Central memory CD4-positive, alpha-beta T cell (primary cell): ENCODE measurements around the gene MGAT2.
"Not testable (repeated sequence)": the region's sequence is repeated elsewhere in the genome, so short reads cannot be mapped to it uniquely, and the experiment has no call there.

Source experiments
- DNase-seq: peaks from one replicate; pipeline ENCODE4 v3.0.0; 2022
- total RNA-seq, 3 experiments: gene quantifications; one replicate each; lab custom pipeline; 2026; lab: John Stamatoyannopoulos, UW

The MGAT2 gene
- total RNA-seq = 96.1 to 122 (median 117) reads per million in 3 experiments

GRCh38 chr14:49620182-49621113 is at the start of gene MGAT2, which contains the start of gene RPL36AL:
MGAT2 (plus strand) TSS chr14:49620799; CDS start chr14:49621269, 470 bp downstream.
RPL36AL (minus strand) TSS chr14:49620626; CDS start chr14:49619104, 1,522 bp downstream.
- peak; percentile 96 for DNase-seq

GRCh38 chr14:49574038-49574437 is 46.6 kb upstream of the MGAT2 start:
- no peak for DNase-seq

GRCh38 chr14:49578141-49578540 is 42.5 kb upstream of the MGAT2 start:
- DNase-seq = no peak

GRCh38 chr14:49579841-49580240 is 40.8 kb upstream of the MGAT2 start:
- DNase-seq = no peak

- no peak for DNase-seq
Observed at GRCh38 chr14:49581209-49582112, 39.1 kb upstream of the MGAT2 start.

GRCh38 chr14:49582113-49582977 is 38.3 kb upstream of the MGAT2 start:
- no peak for DNase-seq

- DNase-seq = no peak
Observed at GRCh38 chr14:49583629-49584028, 37.0 kb upstream of the MGAT2 start.

GRCh38 chr14:49584058-49584457 is 36.5 kb upstream of the MGAT2 start:
- no peak for DNase-seq

- not testable (repeated sequence) for DNase-seq
Observed at GRCh38 chr14:49584981-49585640, 35.5 kb upstream of the MGAT2 start.

- peak; percentile 99 for DNase-seq
Observed at GRCh38 chr14:49585803-49586672, 34.6 kb upstream of the MGAT2 start, which contains the start of gene RPS29. RPS29 (minus strand) TSS chr14:49586380; CDS start chr14:49586346, 34 bp downstream.

GRCh38 chr14:49586673-49587460 is 33.7 kb upstream of the MGAT2 start:
- DNase-seq = peak; percentile 78

- no peak for DNase-seq
Observed at GRCh38 chr14:49589387-49589786, 31.2 kb upstream of the MGAT2 start.

GRCh38 chr14:49593016-49593415 is 27.6 kb upstream of the MGAT2 start:
- no peak for DNase-seq

GRCh38 chr14:49594347-49595091 is 26.1 kb upstream of the MGAT2 start:
- no peak for DNase-seq

- DNase-seq = no peak
Observed at GRCh38 chr14:49598189-49598484, 22.5 kb upstream of the MGAT2 start.

- DNase-seq = peak; percentile 86
Observed at GRCh38 chr14:49598485-49599300, 21.9 kb upstream of the MGAT2 start, which contains the start of gene LRR1. LRR1 (plus strand) TSS chr14:49598940; CDS start chr14:49599021, 81 bp downstream.

- DNase-seq = no peak
Observed at GRCh38 chr14:49607583-49607982, 13.0 kb upstream of the MGAT2 start.

GRCh38 chr14:49612251-49612650 is 8.3 kb upstream of the MGAT2 start:
- DNase-seq = no peak
